ELF-1 (cell line): ENCODE results near the gene TNIK.

Experiments
- DNase-seq: peaks from one replicate; pipeline ENCODE4 v3.0.0-alpha.2; 2016; ENCODE audit warnings: low read depth, low spot score

TNIK gene

GRCh38 chr3:171168551-171168950 is 291.7 kb downstream of the TNIK start:
- no peak for DNase-seq

GRCh38 chr3:171168086-171168485 is 292.1 kb downstream of the TNIK start:
- peak; percentile 51 for DNase-seq

- DNase-seq, result no peak
Measured at GRCh38 chr3:171165983-171166382, 294.2 kb downstream of the TNIK start.

GRCh38 chr3:171165499-171165921 is 294.7 kb downstream of the TNIK start:
- peak; percentile 48 for DNase-seq

GRCh38 chr3:171164067-171164465 is 296.1 kb downstream of the TNIK start:
- no peak for DNase-seq

- no peak for DNase-seq
Measured at GRCh38 chr3:171163101-171164066, 296.8 kb downstream of the TNIK start.

- DNase-seq, result no peak
Measured at GRCh38 chr3:171160325-171160724, 299.9 kb downstream of the TNIK start.

- no peak for DNase-seq
Measured at GRCh38 chr3:171159822-171160157, 300.4 kb downstream of the TNIK start.

- no peak for DNase-seq
Measured at GRCh38 chr3:171159024-171159821, 301.0 kb downstream of the TNIK start.

- no peak for DNase-seq
Measured at GRCh38 chr3:171157980-171158379, 302.2 kb downstream of the TNIK start.

- peak; percentile 51 for DNase-seq
Measured at GRCh38 chr3:171157286-171157685, 302.9 kb downstream of the TNIK start.

GRCh38 chr3:171156401-171157010 is 303.7 kb downstream of the TNIK start:
- DNase-seq, result peak; percentile 36

- no peak for DNase-seq
Measured at GRCh38 chr3:171155122-171155700, 305.0 kb downstream of the TNIK start.

GRCh38 chr3:171150945-171151344 is 309.3 kb downstream of the TNIK start:
- no peak for DNase-seq

- DNase-seq, result no peak
Measured at GRCh38 chr3:171149526-171150116, 310.6 kb downstream of the TNIK start.

GRCh38 chr3:171145798-171146197 is 314.4 kb downstream of the TNIK start:
- DNase-seq, result no peak

GRCh38 chr3:171142985-171143384 is 317.2 kb downstream of the TNIK start:
- no peak for DNase-seq

GRCh38 chr3:171140246-171140645 is 320.0 kb downstream of the TNIK start:
- DNase-seq, result no peak

- no peak for DNase-seq
Measured at GRCh38 chr3:171138027-171138426, 322.2 kb downstream of the TNIK start.

GRCh38 chr3:171135549-171135948 is 324.7 kb downstream of the TNIK start:
- DNase-seq, result no peak

GRCh38 chr3:171133796-171134569 is 326.2 kb downstream of the TNIK start:
- DNase-seq, result no peak
